Measurements from ENCODE around the gene PRIMPOL. TPM values are rescaled to one million over a fixed set of nuclear protein-coding genes. Genes with fewer than 3 reads are reported as not detected.

PRIMPOL gene
- total RNA-seq, 2 donors from 2014 or later = 16.0 to 21.6 TPM

GRCh38 chr4:184689681-184690080 lies 40.1 kb downstream of the PRIMPOL start:
- Histone ChIP-seq H3K27ac (no peak overlapping the region), H3K36me3 (no peaks in the 10 kb centered on the region), H3K27me3 (no peaks in the 10 kb centered on the region), H3K4me1 (no peaks in the 10 kb centered on the region), H3K4me3 (no peak overlapping the region), H3K9me3 (no peaks in the 10 kb centered on the region), H3K9ac (ENCODE audit: low read depth in 2 of 2, low read length in 2 of 2) (no peak overlapping the region)
- no peak for TF ChIP-seq CTCF (IDR thresholded peaks at IDR 0.05)
- no peak for DNase-seq
- intact Hi-C loops (cut with DNase I) = no loop called here

DNA sequence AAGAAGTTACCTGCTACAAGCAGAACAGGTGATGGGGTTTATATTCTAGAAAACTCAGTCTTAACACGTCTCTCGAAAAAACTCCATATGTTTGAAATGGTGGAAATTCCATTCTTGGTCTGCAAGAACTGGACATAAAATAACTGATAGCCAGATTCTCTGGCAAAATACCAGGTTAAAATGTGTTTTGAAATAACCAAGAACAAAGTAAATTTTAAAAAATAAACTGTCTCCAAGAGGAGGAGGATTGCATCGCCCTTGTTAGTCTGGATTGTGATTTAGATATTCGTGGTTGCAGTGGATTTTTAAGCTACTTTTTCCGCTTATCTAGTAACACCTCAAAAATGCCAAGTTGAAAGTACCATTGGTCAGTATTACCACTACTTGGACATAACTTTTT lies 43.5 kb downstream of the PRIMPOL start:
- TF ChIP-seq CTCF (IDR thresholded peaks at IDR 0.05) = no peak
- intact Hi-C loops (cut with DNase I) = no loop called here
- Histone ChIP-seq H3K27me3 (no peaks in the 10 kb centered on the region), H3K4me3 (no peak overlapping the region), H3K36me3 (no peaks in the 10 kb centered on the region), H3K4me1 (no peaks in the 10 kb centered on the region), H3K27ac (no peak overlapping the region), H3K9me3 (no peaks in the 10 kb centered on the region), H3K9ac (ENCODE audit: low read depth in 2 of 2, low read length in 2 of 2) (no peak overlapping the region)
- no peak for DNase-seq

- H3K9ac ChIP-seq (ENCODE audit: low read depth in 2 of 2, low read length in 2 of 2) = no peak overlapping the region
- no peak for TF ChIP-seq CTCF (IDR thresholded peaks at IDR 0.05)
- intact Hi-C loops (cut with DNase I) = no loop called here
- no peaks in the 10 kb centered on the region for H3K36me3 ChIP-seq
- no peak overlapping the region for H3K27ac ChIP-seq
- H3K9me3 ChIP-seq = no peaks in the 10 kb centered on the region
- no peaks in the 10 kb centered on the region for H3K4me1 ChIP-seq
- DNase-seq = no peak
- no peaks in the 10 kb centered on the region for H3K27me3 ChIP-seq
- H3K4me3 ChIP-seq = no peak overlapping the region
These were observed 44.9 kb downstream of the PRIMPOL start for GRCh38 chr4:184694412-184694956.

DNA sequence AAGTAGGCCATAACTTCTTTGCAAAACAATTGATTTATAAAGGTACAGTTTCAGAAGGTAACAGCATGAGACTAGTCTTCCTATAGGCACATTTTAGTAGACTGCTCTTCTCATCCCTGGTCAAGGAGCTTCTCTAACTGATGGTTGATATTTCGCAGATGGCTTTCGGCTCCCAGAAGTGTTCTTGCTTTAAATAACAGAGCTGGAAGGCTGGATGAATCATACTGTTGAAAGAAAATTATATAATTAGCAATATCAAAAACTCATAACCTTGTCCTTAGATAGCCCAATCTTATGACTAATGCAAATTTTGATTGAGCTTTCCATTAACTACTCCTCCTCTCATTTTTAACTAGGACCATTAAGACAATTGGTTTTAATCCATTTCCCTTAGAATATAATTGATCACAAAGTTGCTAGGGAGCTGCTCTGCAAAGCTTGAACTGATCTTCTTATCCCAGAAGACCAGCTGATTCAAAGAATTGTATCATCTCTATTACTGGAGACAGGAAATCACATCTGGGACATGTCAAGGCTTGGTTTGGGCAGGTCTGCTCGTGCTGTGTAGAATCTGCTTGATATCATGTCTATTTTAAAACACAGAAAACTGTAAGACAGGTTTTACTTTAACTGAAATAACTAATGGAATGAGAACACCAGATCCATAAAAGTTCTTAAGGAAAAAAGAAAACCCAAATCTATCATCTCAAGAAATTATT lies 45.8 kb downstream of the PRIMPOL start:
- no peaks in the 10 kb centered on the region for H3K4me1 ChIP-seq
- no peak overlapping the region for H3K9ac ChIP-seq (ENCODE audit: low read depth in 2 of 2, low read length in 2 of 2)
- DNase-seq = no peak
- H3K27me3 ChIP-seq = no peaks in the 10 kb centered on the region
- no peak overlapping the region for H3K27ac ChIP-seq
- no peak overlapping the region for H3K4me3 ChIP-seq
- H3K9me3 ChIP-seq = no peaks in the 10 kb centered on the region
- no peak for TF ChIP-seq CTCF (IDR thresholded peaks at IDR 0.05)
- no peaks in the 10 kb centered on the region for H3K36me3 ChIP-seq
- intact Hi-C loops (cut with DNase I) = no loop called here

DNA sequence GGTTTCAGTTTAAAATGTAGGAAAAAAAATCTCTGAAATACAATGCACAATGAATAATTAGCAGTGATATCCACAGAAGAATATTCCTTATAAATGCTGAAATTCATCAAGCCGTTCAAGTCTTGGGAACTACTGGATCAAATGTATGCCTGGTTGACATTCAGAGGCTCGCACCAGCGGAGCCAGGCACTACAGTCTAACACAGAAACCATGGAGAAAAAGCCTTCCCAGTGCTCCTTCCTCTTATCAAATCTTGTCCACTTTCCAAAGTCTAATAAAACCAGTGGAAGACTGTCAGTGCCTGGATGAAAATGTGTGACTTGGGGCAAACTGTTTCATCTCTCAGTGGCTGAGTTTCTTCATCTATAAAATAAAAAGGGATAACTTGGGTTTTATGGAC lies 48.4 kb downstream of the PRIMPOL start:
- no peak for DNase-seq
- intact Hi-C loops (cut with DNase I) = no loop called here
- H3K9ac ChIP-seq (ENCODE audit: low read depth in 2 of 2, low read length in 2 of 2) = no peak overlapping the region
- no peaks in the 10 kb centered on the region for H3K27me3 ChIP-seq
- H3K9me3 ChIP-seq = no peaks in the 10 kb centered on the region
- H3K27ac ChIP-seq = no peak overlapping the region
- no peaks in the 10 kb centered on the region for H3K4me1 ChIP-seq
- H3K36me3 ChIP-seq = no peaks in the 10 kb centered on the region
- TF ChIP-seq CTCF (IDR thresholded peaks at IDR 0.05) = no peak
- H3K4me3 ChIP-seq = no peak overlapping the region
